Measurements from ENCODE around the gene IP6K3.

GRCh38 chr6:33790910-33791309 lies 44.2 kb upstream of the IP6K3 start:
- TF ChIP-seq CTCF (IDR thresholded peaks at IDR 0.05) (no peak), POLR2A (IDR thresholded peaks at IDR 0.05) (no peak), POLR2AphosphoS5 (IDR thresholded peaks at IDR 0.05; ENCODE audit: insufficient read depth in 1 of 2, low read depth in 1 of 2) (no peak)

Measured in vagina (tissue), 2 donors.